SU-DHL-6 (cell line): ENCODE measurements around the gene PRKN.
A peak's percentile ranks its signal among the peaks of the same experiment; 100 is the strongest.

Experiments
- H2AFZ ChIP-seq: fragments of 200-600 bp; sonication (generic); 2 replicates; pipeline ENCODE4 v1.6.1; 2014; ENCODE audit warnings: low read depth, mild to moderate bottlenecking, moderate library complexity, mixed read lengths, antibody characterized with exemption, low read length; ENCODE audit not compliant: severe bottlenecking
- H3F3A ChIP-seq: fragments of 200-600 bp; shearing (Covaris generic); 2 replicates; pipeline ENCODE4 v1.6.0; 2016; ENCODE audit warnings: antibody characterized with exemption, mild to moderate bottlenecking; ENCODE audit not compliant: insufficient read depth
- H3K27ac ChIP-seq: fragments of 200-600 bp; sonication (generic); 2 replicates; pipeline ENCODE4 v1.5.1; 2016; ENCODE audit warnings: low read depth, mild to moderate bottlenecking, low read length, moderate library complexity, mixed read lengths
- H3K27me3 ChIP-seq: fragments of 200-600 bp; sonication (generic), shearing (Covaris generic); 2 replicates; pipeline ENCODE4 v1.6.0; 2014; ENCODE audit warnings: mild to moderate bottlenecking, low read length
- H3K36me3 ChIP-seq: fragments of 200-600 bp; sonication (generic); 2 replicates; pipeline ENCODE4 v1.6.1; 2014; ENCODE audit warnings: mild to moderate bottlenecking, low read length, mixed read lengths
- H3K4me2 ChIP-seq: fragments of 300-600, 200-600 bp; shearing (Covaris generic), sonication (generic); 2 replicates; pipeline ENCODE4 v1.6.0; 2014; ENCODE audit warnings: low read length, low read depth, mild to moderate bottlenecking; ENCODE audit not compliant: poor library complexity, severe bottlenecking
- H3K4me3 ChIP-seq: fragments of 200-600 bp; sonication (generic); 2 replicates; pipeline ENCODE4 v1.5.1; 2014; ENCODE audit warnings: antibody characterized with exemption, low read length, mild to moderate bottlenecking, mixed read lengths; ENCODE audit not compliant: insufficient read depth, poor library complexity, severe bottlenecking
- H3K79me2 ChIP-seq: fragments of 200-600 bp; sonication (generic); 2 replicates; pipeline ENCODE4 v1.6.1; 2014; ENCODE audit warnings: mild to moderate bottlenecking, low read length, moderate library complexity; ENCODE audit not compliant: insufficient read depth
- H3K9ac ChIP-seq: fragments of 200-600 bp; sonication (generic); 2 replicates; pipeline ENCODE4 v1.7.0; 2014; ENCODE audit warnings: mild to moderate bottlenecking, low read length
- H3K9me2 ChIP-seq: fragments of 200-600 bp; sonication (generic); replicated peaks from 2 replicates; pipeline ENCODE4 v1.6.1; 2014; ENCODE audit warnings: low read length; ENCODE audit not compliant: insufficient read depth
- H3K9me3 ChIP-seq: fragments of 200-600 bp; sonication (generic); 2 replicates; pipeline ENCODE4 v1.6.1; 2014; ENCODE audit warnings: low read length, mixed read lengths; ENCODE audit not compliant: insufficient read depth
- H4K20me1 ChIP-seq: fragments of 200-600 bp; sonication (generic); 2 replicates; pipeline ENCODE4 v1.6.1; 2014; ENCODE audit warnings: low read depth, mild to moderate bottlenecking, antibody characterized with exemption, low read length, moderate library complexity, mixed read lengths
- EZH2phosphoT487 ChIP-seq: fragments of 200-600 bp; sonication (generic), shearing (Covaris generic); conservative IDR thresholded peaks from 2 replicates; pipeline ENCODE4 v1.6.1; 2018; ENCODE audit warnings: mild to moderate bottlenecking, antibody characterized with exemption, low read length, moderate library complexity, mixed read lengths
- TF ChIP-seq, protein P1 (sequence below): fragments of 200-600 bp; sonication (generic); IDR thresholded peaks from one replicate; pipeline ENCODE4 v1.5.1; 2017; ENCODE audit warnings: antibody characterized with exemption, mild to moderate bottlenecking, low read length, moderate library complexity; ENCODE audit not compliant: insufficient read depth, poor library complexity, severe bottlenecking

The PRKN gene

DNA sequence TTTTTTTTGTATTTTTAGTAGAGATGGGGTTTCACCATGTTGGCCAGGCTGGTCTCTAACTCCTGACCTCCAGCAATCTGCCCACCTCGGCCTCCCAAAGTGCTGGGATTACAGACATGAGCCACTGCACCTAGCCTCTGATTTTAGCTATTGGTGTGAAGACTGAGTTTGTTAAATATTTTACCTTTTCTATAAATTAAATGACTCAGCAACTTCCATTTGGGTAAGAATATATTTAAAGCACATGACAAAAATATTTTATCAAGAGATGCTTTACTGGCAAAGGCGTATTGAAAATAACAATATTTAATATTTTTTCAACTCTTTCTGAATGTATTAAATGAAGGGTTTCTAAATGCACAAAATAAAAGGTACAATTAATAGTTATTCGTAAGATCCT, 1295.0 kb downstream of the PRKN start:
- TF ChIP-seq, protein P1, sequence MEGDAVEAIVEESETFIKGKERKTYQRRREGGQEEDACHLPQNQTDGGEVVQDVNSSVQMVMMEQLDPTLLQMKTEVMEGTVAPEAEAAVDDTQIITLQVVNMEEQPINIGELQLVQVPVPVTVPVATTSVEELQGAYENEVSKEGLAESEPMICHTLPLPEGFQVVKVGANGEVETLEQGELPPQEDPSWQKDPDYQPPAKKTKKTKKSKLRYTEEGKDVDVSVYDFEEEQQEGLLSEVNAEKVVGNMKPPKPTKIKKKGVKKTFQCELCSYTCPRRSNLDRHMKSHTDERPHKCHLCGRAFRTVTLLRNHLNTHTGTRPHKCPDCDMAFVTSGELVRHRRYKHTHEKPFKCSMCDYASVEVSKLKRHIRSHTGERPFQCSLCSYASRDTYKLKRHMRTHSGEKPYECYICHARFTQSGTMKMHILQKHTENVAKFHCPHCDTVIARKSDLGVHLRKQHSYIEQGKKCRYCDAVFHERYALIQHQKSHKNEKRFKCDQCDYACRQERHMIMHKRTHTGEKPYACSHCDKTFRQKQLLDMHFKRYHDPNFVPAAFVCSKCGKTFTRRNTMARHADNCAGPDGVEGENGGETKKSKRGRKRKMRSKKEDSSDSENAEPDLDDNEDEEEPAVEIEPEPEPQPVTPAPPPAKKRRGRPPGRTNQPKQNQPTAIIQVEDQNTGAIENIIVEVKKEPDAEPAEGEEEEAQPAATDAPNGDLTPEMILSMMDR, result no peak
- TF ChIP-seq EZH2phosphoT487, result no peak
- Histone ChIP-seq H3F3A (no peaks in the 10 kb centered on the region), H4K20me1 (no peaks in the 10 kb centered on the region), H3K4me3 (no peak overlapping the region), H3K9me2 (no peaks in the 10 kb centered on the region), H2AFZ (no peak overlapping the region), H3K36me3 (no peaks in the 10 kb centered on the region), H3K79me2 (no peaks in the 10 kb centered on the region), H3K9me3 (no peaks in the 10 kb centered on the region), H3K9ac (no peak overlapping the region), H3K4me2 (no peak overlapping the region), H3K27me3 (no peaks in the 10 kb centered on the region), H3K27ac (no peak overlapping the region)

DNA sequence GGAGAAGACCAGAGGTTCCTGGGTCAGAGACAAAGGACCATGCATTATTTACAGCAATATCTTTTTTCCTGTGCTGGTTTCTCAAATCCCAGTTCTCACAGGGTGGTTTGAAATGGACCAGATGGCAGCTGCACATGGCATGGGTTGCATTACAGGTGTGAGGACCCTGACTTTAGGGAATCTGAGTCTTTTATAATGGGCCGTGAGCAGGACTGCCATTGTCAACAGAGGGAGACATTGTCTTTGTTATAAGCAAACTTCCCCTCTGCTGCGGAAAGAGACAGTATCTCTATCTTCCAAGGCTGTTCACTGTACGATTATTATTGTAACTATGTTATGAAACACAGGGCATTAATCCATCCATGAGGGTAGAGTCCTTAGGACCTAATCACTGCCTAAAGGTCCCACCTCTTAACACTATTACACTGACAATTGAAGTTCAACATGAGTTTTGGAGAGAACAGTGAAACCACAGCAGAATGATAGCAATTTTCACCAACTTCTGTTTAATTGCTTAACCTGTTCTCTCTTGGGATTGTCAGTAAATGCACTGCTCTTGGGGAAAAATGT, 1297.6 kb downstream of the PRKN start:
- no peaks in the 10 kb centered on the region for H3K79me2 ChIP-seq
- no peak overlapping the region for H3K27ac ChIP-seq
- no peaks in the 10 kb centered on the region for H3K36me3 ChIP-seq

DNA sequence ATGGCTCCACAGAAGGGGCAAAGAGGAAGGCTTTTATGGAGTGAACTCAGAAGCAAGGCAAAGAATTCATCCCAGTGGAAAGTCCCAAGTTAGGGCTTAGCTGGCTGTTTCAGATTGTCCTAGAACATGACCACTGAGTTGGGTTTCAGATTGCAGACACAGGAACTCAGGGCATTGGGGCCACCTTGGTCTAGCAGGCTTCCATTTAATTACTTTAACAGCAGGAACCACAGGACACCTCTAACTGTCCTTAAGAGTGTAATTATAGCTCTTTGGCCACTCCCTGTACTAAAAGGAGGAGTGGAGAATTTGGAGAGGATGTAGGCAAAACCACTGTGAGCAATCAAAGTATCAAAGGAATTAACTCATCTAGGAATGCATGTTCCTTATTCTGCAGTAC, 1303.1 kb downstream of the PRKN start:
- no peak overlapping the region for H3K9ac ChIP-seq
- H3F3A ChIP-seq, result no peaks in the 10 kb centered on the region
- H3K9me3 ChIP-seq, result no peaks in the 10 kb centered on the region
- H3K27me3 ChIP-seq, result no peaks in the 10 kb centered on the region
- TF ChIP-seq EZH2phosphoT487, result no peak
- TF ChIP-seq, protein P1, result no peak
- no peaks in the 10 kb centered on the region for H4K20me1 ChIP-seq
- no peak overlapping the region for H2AFZ ChIP-seq
- H3K27ac ChIP-seq, result no peak overlapping the region
- H3K4me3 ChIP-seq, result no peak overlapping the region
- no peaks in the 10 kb centered on the region for H3K79me2 ChIP-seq
- no peaks in the 10 kb centered on the region for H3K36me3 ChIP-seq
- H3K9me2 ChIP-seq, result no peaks in the 10 kb centered on the region
- no peak overlapping the region for H3K4me2 ChIP-seq

More for the DNA sequence above, 1297.6 kb downstream of the PRKN start:
- no peaks in the 10 kb centered on the region for H3F3A ChIP-seq
- H3K9me3 ChIP-seq, result no peaks in the 10 kb centered on the region
- no peaks in the 10 kb centered on the region for H3K27me3 ChIP-seq
- no peaks in the 10 kb centered on the region for H3K9me2 ChIP-seq
- H4K20me1 ChIP-seq, result no peaks in the 10 kb centered on the region
- no peak overlapping the region for H3K9ac ChIP-seq
- TF ChIP-seq EZH2phosphoT487, result no peak
- TF ChIP-seq, protein P1, result peak; percentile 9
- no peak overlapping the region for H3K4me3 ChIP-seq
- no peak overlapping the region for H2AFZ ChIP-seq
- H3K4me2 ChIP-seq, result no peak overlapping the region
